Naive B cell (primary cell): ENCODE results near the gene RETSAT. TPM values are rescaled to one million over a fixed set of nuclear protein-coding genes. Genes with fewer than 3 reads are reported as not detected.
"Not testable (repeated sequence)": the region's sequence is repeated elsewhere in the genome, so short reads cannot be mapped to it uniquely, and the experiment has no call there.

Experiments used
- ATAC-seq, 2 donors: fragments of 150-1000 bp; cut with Tn5 transposase; 2 replicates each; pipeline ENCODE4 v1.10.0; 2021; ENCODE audit warnings: low read depth in 2 of 2, mild to moderate bottlenecking in 2 of 2, moderate library complexity in 2 of 2
- DNase-seq: peaks from one replicate; pipeline ENCODE4 v3.0.0; 2022
- H3K27ac Mint-ChIP-seq, 6 donors: one replicate each; pipeline ENCODE4 v1.8.0; 2020 to 2022; ENCODE audit warnings: mild to moderate bottlenecking in 6 of 6, mixed read lengths in 6 of 6, moderate library complexity in 5 of 6, inconsistent platforms in 2 of 6
- H3K27me3 Mint-ChIP-seq, 3 donors: one replicate each; pipeline ENCODE4 v1.8.0; 2021 to 2022; ENCODE audit warnings: mixed read lengths in 3 of 3, mild to moderate bottlenecking in 1 of 3
- H3K36me3 Mint-ChIP-seq, 2 donors: one replicate each; pipeline ENCODE4 v1.8.0; 2020 to 2022; ENCODE audit warnings: mixed read lengths in 2 of 2, inconsistent platforms in 1 of 2, mild to moderate bottlenecking in 1 of 2
- H3K4me1 Mint-ChIP-seq, 3 donors: one replicate each; pipeline ENCODE4 v1.8.0; 2020 to 2022; ENCODE audit warnings: mixed read lengths in 3 of 3, inconsistent platforms in 1 of 3, mild to moderate bottlenecking in 1 of 3, moderate library complexity in 1 of 3
- H3K4me3 Mint-ChIP-seq, 8 donors: one replicate each; pipeline ENCODE4 v1.8.0; 2020 to 2022; ENCODE audit warnings: mild to moderate bottlenecking in 8 of 8, mixed read lengths in 8 of 8, moderate library complexity in 8 of 8, inconsistent platforms in 2 of 8
- H3K9me3 Mint-ChIP-seq, 7 donors: one replicate each; pipeline ENCODE4 v1.8.0; 2020 to 2022; ENCODE audit warnings: mixed read lengths in 7 of 7, mild to moderate bottlenecking in 5 of 7, inconsistent platforms in 2 of 7, moderate library complexity in 1 of 7
- polyA plus RNA-seq, 6 donors: library from polyadenylated mRNA; unstranded; fragments of 300-500 nt; fragmentation: Illumina TruSeq; gene quantifications; one replicate each; pipeline ENCODE4 v1.2.3, GENCODE V29; 2021; ENCODE audit warnings: low read depth in 6 of 6

Gene RETSAT
- polyA plus RNA-seq, 6 donors from 2014 or later, result 4.4 to 8.7 (median 6.8) TPM

- H3K4me1 Mint-ChIP-seq, result no peaks in the 10 kb centered on the region
- DNase-seq (no peak), ATAC-seq (no peak)
- no peak overlapping the region for H3K4me3 Mint-ChIP-seq
- no peaks in the 10 kb centered on the region for H3K27me3 Mint-ChIP-seq
- H3K36me3 Mint-ChIP-seq, result no peaks in the 10 kb centered on the region
- no peak overlapping the region for H3K27ac Mint-ChIP-seq
- peaks cover 0 to 4% (median 0%) of the 10 kb centered on the region in 7 donors for H3K9me3 Mint-ChIP-seq
Measured at GRCh38 chr2:85369500-85369899, 15.2 kb upstream of the RETSAT start.

GRCh38 chr2:85368921-85369320 is 14.6 kb upstream of the RETSAT start:
- Mint-ChIP-seq H3K4me3 (no peak overlapping the region), H3K36me3 (no peaks in the 10 kb centered on the region)

GRCh38 chr2:85367180-85367579 is 12.9 kb upstream of the RETSAT start:
- peaks cover 8 to 10% of the 10 kb centered on the region in 2 donors for H3K36me3 Mint-ChIP-seq
- H3K4me3 Mint-ChIP-seq, result no peak overlapping the region
- no peaks in the 10 kb centered on the region for H3K27me3 Mint-ChIP-seq
- no peaks in the 10 kb centered on the region for H3K9me3 Mint-ChIP-seq
- H3K4me1 Mint-ChIP-seq, result no peaks in the 10 kb centered on the region
- no peak for DNase-seq
- ATAC-seq, result no peak
- H3K27ac Mint-ChIP-seq, result peak overlapping the region in 3 of 6 donors; percentile 10 to 24 (median 21)

More at GRCh38 chr2:85368921-85369320, 14.6 kb upstream of the RETSAT start:
- Mint-ChIP-seq H3K4me1 (no peaks in the 10 kb centered on the region), H3K9me3 (peaks cover 0 to 4% (median 0%) of the 10 kb centered on the region in 7 donors), H3K27me3 (no peaks in the 10 kb centered on the region), H3K27ac (no peak overlapping the region)
- DNase-seq (no peak), ATAC-seq (no peak)

GRCh38 chr2:85362653-85363387 is 8.5 kb upstream of the RETSAT start:
- not testable (repeated sequence) for H3K27me3 Mint-ChIP-seq, ATAC-seq, H3K4me1 Mint-ChIP-seq, DNase-seq, H3K27ac Mint-ChIP-seq, H3K9me3 Mint-ChIP-seq, H3K4me3 Mint-ChIP-seq
- peaks cover 10 to 14% of the 10 kb centered on the region in 2 donors for H3K36me3 Mint-ChIP-seq

GRCh38 chr2:85357736-85358135 is 3.4 kb upstream of the RETSAT start:
- DNase-seq, result no peak
- peak overlapping the region in 1 of 8 donors; percentile 11 for H3K4me3 Mint-ChIP-seq
- H3K9me3 Mint-ChIP-seq, result no peaks in the 10 kb centered on the region
- H3K36me3 Mint-ChIP-seq, result peaks cover 0 to 7% of the 10 kb centered on the region in 2 donors
- H3K27ac Mint-ChIP-seq, result peak overlapping the region in 1 of 6 donors; percentile 35
- H3K27me3 Mint-ChIP-seq, result no peaks in the 10 kb centered on the region
- H3K4me1 Mint-ChIP-seq, result peaks cover 27 to 43% (median 43%) of the 10 kb centered on the region in 3 donors
- no peak for ATAC-seq

- Mint-ChIP-seq H3K36me3 (peaks cover 0 to 4% of the 10 kb centered on the region in 2 donors), H3K9me3 (no peaks in the 10 kb centered on the region), H3K4me3 (peak overlapping the region in 6 of 8 donors; percentile 12 to 100 (median 96)), H3K27ac (peak overlapping the region in 3 of 6 donors; percentile 44 to 98 (median 60)), H3K27me3 (no peaks in the 10 kb centered on the region), H3K4me1 (peaks cover 27 to 48% (median 44%) of the 10 kb centered on the region in 3 donors)
- DNase-seq (no peak), ATAC-seq (no peak)
Measured at GRCh38 chr2:85356186-85356585, 1.9 kb upstream of the RETSAT start.

GRCh38 chr2:85355521-85355920 is 1.2 kb upstream of the RETSAT start:
- no peak for ATAC-seq
- Mint-ChIP-seq H3K4me1 (peaks cover 27 to 55% (median 44%) of the 10 kb centered on the region in 3 donors), H3K36me3 (peaks cover 4 to 10% of the 10 kb centered on the region in 2 donors), H3K27me3 (no peaks in the 10 kb centered on the region), H3K9me3 (no peaks in the 10 kb centered on the region), H3K4me3 (peak overlapping the region; percentile 96 to 100 (median 98)), H3K27ac (peak overlapping the region in 3 of 6 donors; percentile 44 to 98 (median 76))
- DNase-seq, result no peak

- Mint-ChIP-seq H3K27ac (peak overlapping the region; percentile 98 to 100 (median 100)), H3K9me3 (no peaks in the 10 kb centered on the region), H3K4me1 (peaks cover 27 to 57% (median 44%) of the 10 kb centered on the region in 3 donors), H3K36me3 (peaks cover 9 to 14% of the 10 kb centered on the region in 2 donors), H3K27me3 (no peaks in the 10 kb centered on the region), H3K4me3 (peak overlapping the region; percentile 96 to 100 (median 98))
- peak in 1 of 2 donors; percentile 3 for ATAC-seq
- DNase-seq, result no peak
Measured at GRCh38 chr2:85355073-85355410, 714 bp upstream of the RETSAT start.

GRCh38 chr2:85353876-85354285 is 447 bp downstream of the RETSAT start:
- Mint-ChIP-seq H3K4me3 (peak overlapping the region; percentile 96 to 100 (median 98)), H3K4me1 (peaks cover 27 to 57% (median 44%) of the 10 kb centered on the region in 3 donors), H3K27ac (peak overlapping the region in 5 of 6 donors; percentile 54 to 100 (median 99)), H3K9me3 (no peaks in the 10 kb centered on the region), H3K27me3 (no peaks in the 10 kb centered on the region), H3K36me3 (peaks cover 14 to 16% of the 10 kb centered on the region in 2 donors)
- DNase-seq, result no peak
- ATAC-seq, result no peak

- Mint-ChIP-seq H3K36me3 (peaks cover 10 to 30% of the 10 kb centered on the region in 2 donors), H3K9me3 (no peaks in the 10 kb centered on the region), H3K27ac (no peak overlapping the region), H3K27me3 (no peaks in the 10 kb centered on the region), H3K4me1 (peaks cover 0 to 12% (median 3%) of the 10 kb centered on the region in 3 donors), H3K4me3 (no peak overlapping the region)
- no peak for DNase-seq
- no peak for ATAC-seq
Measured at GRCh38 chr2:85347599-85347998, 6.7 kb downstream of the RETSAT start.

- peaks cover 0 to 15% of the 10 kb centered on the region in 2 donors for H3K36me3 Mint-ChIP-seq
- ATAC-seq, result no peak
- no peaks in the 10 kb centered on the region for H3K27me3 Mint-ChIP-seq
- no peak for DNase-seq
- H3K27ac Mint-ChIP-seq, result peak overlapping the region in 1 of 6 donors; percentile 12
- H3K4me3 Mint-ChIP-seq, result no peak overlapping the region
- H3K9me3 Mint-ChIP-seq, result no peaks in the 10 kb centered on the region
- peaks cover 0 to 3% (median 0%) of the 10 kb centered on the region in 3 donors for H3K4me1 Mint-ChIP-seq
Measured at GRCh38 chr2:85344356-85344954, 9.9 kb downstream of the RETSAT start.

GRCh38 chr2:85343207-85343895 is 11.0 kb downstream of the RETSAT start:
- H3K36me3 Mint-ChIP-seq, result peaks cover 0 to 14% of the 10 kb centered on the region in 2 donors

GRCh38 chr2:85342156-85342555 is 12.2 kb downstream of the RETSAT start:
- ATAC-seq, result no peak
- H3K27ac Mint-ChIP-seq, result peak overlapping the region in 1 of 6 donors; percentile 61

More at GRCh38 chr2:85343207-85343895, 11.0 kb downstream of the RETSAT start:
- not testable (repeated sequence) for ATAC-seq, H3K4me1 Mint-ChIP-seq, H3K4me3 Mint-ChIP-seq, DNase-seq, H3K27me3 Mint-ChIP-seq, H3K27ac Mint-ChIP-seq, H3K9me3 Mint-ChIP-seq

More at GRCh38 chr2:85342156-85342555, 12.2 kb downstream of the RETSAT start:
- peaks cover 0 to 6% of the 10 kb centered on the region in 2 donors for H3K36me3 Mint-ChIP-seq
- peaks cover 0 to 3% (median 0%) of the 10 kb centered on the region in 3 donors for H3K4me1 Mint-ChIP-seq
- H3K27me3 Mint-ChIP-seq, result no peaks in the 10 kb centered on the region
- DNase-seq, result no peak
- H3K9me3 Mint-ChIP-seq, result no peaks in the 10 kb centered on the region
- H3K4me3 Mint-ChIP-seq, result no peak overlapping the region
